Midbrain (tissue), 1 donor: ENCODE measurements around the gene PASD1.
"Not testable (repeated sequence)": the region's sequence is repeated elsewhere in the genome, so short reads cannot be mapped to it uniquely, and the experiment has no call there.

Source experiments
- DNase-seq: peaks from one replicate; lab custom pipeline; 2025; lab: John Stamatoyannopoulos, UW

Gene PASD1

GRCh38 chrX:151624677-151625076 is 61.2 kb downstream of the PASD1 start:
- DNase-seq: no peak

GRCh38 chrX:151631822-151632221 is 68.3 kb downstream of the PASD1 start:
- DNase-seq: no peak

- DNase-seq: no peak
Observed at GRCh38 chrX:151633157-151633556, 69.7 kb downstream of the PASD1 start.

DNA sequence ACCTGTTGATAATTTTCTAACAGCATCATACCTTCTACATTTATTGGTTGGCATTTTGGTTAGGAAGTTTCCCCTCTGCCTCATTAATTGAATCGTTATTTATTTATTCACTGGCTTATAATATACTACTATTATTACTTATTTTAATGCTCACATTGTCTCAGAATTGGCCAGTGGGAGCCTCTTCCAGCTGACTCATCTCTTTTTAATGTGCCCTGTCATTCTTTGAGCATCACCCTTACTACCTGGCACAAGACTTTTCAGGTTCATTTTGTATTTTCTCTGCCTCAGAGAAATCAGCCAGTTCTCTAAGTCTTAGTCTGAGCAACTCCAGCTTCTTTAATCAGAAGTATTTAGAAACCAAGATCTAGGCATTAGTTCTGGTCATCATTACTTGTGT is 71.5 kb downstream of the PASD1 start:
- no peak for DNase-seq

GRCh38 chrX:151641564-151641963 is 78.1 kb downstream of the PASD1 start:
- DNase-seq: no peak

DNA sequence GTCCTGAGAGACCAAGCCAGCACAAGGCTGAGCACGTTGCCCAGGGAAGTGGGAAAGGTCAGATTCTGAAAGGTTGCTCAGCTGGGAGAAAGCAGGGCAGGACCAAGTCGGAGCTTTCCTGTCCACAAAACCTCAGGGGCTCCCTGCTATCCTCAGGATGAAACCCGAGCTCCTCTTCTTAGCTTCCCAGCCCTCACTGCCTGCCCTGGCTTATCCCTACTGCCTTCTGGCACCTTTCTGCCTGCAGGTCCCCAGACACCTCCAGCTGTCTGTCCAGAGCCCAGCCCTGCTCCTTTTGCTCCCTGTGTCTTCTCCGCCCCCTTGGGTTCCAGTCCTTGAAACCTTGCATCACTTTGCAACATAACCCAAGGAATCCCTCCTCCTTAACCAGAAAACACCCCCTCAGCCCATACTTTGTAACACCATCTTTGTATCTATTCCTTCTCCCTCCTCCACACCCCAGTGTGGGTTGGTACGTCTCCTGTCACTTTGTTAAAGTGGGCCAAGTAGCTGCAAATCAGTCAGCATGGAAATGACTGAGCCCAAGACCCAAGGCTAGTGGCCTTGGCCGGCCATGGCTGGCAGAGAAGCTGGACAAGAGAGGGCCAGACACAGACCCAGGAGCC is 111.8 kb downstream of the PASD1 start:
- DNase-seq: no peak

- no peak for DNase-seq
Observed at GRCh38 chrX:151676196-151676595, 112.7 kb downstream of the PASD1 start.

DNA sequence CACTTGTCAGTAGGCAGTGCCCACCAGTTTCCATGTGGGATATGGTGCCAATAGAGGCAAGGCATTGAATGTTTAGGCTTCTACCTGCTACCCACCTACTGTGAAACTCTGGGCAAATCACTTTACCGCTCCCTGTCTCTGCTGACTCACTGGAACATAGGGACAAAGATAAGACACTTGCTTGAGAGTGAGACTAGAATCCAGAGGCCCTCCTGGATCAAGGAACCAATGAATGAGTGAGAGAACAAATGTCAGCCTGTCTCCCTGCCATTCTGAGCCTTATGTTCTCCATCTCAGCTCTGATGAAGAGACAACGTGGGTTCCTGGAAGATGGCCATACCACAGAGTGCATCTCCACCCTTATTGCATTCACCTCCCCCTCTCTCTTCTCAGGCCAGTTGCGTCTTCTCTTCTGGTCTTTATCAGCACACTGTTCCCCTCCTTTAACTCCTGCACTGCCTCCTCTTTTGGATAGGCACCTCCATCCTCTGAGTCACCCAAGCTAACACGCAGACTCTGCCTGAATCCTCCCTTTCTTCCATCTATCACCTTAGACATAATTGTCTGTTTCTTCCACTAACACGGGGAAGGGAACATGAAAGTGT is 116.4 kb downstream of the PASD1 start:
- DNase-seq: no peak

- peak; percentile 17 for DNase-seq
Observed at GRCh38 chrX:151680805-151681204, 117.3 kb downstream of the PASD1 start.

DNA sequence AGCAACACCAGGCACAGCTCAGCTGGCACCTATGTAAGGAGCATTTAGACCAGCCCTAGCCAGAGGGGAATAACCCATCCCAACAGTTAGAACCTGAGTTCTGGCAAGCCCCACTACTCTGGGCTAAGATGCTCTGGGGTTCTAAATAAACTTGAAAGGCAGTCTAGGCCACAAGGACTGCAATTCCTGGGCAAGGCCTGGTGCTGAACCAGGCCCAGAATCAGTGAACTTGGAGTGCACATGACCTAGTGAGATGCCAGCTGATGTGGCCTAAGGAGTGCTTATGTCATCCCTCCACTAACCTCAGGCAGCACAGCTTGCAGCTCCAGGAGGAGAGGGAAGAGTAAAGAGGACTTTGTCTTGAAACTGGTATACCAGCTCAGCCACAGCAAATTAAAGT is 124.2 kb downstream of the PASD1 start:
- DNase-seq: no peak

DNA sequence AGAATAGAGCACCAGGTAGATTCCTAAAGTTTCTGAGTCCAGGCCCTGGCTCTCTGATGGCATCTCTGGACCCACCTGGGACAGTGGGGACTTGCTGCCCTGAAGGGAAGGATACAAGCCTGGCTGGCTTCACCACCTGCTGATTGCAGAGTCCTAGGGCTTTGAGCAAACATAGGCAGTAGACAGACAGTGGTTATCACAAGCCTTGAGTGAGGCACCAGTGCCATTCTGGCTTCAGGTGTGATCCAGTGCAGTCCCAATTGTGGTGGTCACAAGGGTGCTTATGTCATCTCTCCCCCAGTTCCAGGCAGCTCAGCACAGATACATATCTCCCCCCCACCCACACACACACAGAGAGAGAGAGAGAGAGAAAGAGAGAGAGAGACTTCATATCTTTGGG is 125.2 kb downstream of the PASD1 start:
- DNase-seq: no peak

- DNase-seq: no peak
Observed at GRCh38 chrX:151692825-151693224, 129.3 kb downstream of the PASD1 start.

GRCh38 chrX:151694121-151694520 is 130.6 kb downstream of the PASD1 start:
- DNase-seq: no peak

GRCh38 chrX:151694661-151695582 is 131.4 kb downstream of the PASD1 start, which contains the start of gene PRRG3:
TSS of gene PRRG3 (plus strand) at chrX:151695458. CDS start at chrX:151698815, 3,357 bp downstream.
- DNase-seq: no peak

GRCh38 chrX:151695583-151696340 is 132.3 kb downstream of the PASD1 start:
- DNase-seq: no peak

DNA sequence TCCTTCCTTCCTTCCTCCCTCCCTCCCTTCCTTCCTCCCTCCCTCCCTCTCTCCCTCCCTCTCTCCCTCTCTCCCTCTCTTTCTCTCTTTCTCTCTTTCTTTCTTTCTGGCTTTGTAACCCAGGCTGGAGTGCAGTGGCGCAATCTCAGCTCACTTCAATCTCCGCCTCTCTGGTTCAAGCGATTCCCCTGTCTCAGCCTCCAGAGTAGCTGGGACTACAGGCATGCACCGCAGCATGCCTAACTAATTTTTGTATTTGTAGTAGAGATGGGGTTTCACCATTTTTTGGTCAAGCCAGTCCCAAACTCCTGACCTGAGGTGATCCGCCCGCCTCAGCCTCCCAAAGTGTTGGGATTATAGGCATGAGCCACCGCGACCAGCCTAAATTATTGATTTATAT is 133.6 kb downstream of the PASD1 start:
- not testable (repeated sequence) for DNase-seq

GRCh38 chrX:151697522-151697921 is 134.0 kb downstream of the PASD1 start:
- no peak for DNase-seq

GRCh38 chrX:151698485-151698884 is 135.0 kb downstream of the PASD1 start:
- DNase-seq: no peak

GRCh38 chrX:151699746-151700145 is 136.3 kb downstream of the PASD1 start:
- no peak for DNase-seq

DNA sequence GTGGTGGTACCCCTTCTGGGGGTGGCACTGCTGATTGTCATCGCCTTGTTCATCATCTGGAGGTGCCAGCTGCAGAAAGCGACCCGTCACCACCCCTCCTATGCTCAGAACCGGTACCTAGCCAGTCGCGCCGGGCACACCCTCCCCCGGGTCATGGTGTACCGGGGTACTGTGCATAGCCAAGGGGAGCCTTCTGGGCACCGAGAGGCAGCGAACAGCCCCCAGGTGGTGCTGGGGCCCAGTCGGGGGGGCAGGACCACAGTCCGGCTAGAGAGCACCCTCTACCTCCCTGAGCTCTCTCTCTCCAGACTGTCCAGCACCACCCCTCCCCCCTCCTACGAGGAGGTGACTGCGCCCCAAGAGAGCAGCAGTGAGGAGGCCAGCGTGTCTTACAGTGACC is 137.1 kb downstream of the PASD1 start:
- DNase-seq: no peak

- DNase-seq: no peak
Observed at GRCh38 chrX:151701071-151701470, 137.6 kb downstream of the PASD1 start.

DNA sequence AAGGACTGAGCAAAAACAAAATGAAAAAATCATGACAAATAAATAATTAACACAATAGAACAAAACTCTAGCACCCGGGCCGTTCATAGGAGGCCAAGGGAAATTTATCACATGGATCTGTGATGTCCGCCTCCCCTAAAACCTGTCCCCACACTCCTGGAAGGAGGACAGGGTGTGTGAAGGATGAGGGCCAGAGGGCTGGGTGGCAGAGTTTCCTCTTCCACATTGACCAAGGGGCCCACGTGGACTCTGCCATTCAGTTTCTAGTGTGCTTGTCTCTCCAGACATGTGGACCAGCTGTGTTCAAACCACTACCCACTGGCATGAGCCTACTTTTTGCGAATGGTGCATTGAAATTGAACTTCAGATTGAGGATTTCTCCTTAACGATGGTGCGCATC is 138.1 kb downstream of the PASD1 start:
- no peak for DNase-seq
